Stimulated activated CD4-positive, alpha-beta T cell treated with anti-CD3 and anti-CD28 coated beads, Interleukin-1b, Interleukin-23, amount 100 ng/mL, for 24 hours (primary cell): ENCODE data around the gene DOCK10.
"Not testable (repeated sequence)": the region's sequence is repeated elsewhere in the genome, so short reads cannot be mapped to it uniquely, and the experiment has no call there.

Experiments used
- DNase-seq, 4 experiments: peaks; one replicate each; pipeline ENCODE4 v3.0.0-alpha.2; 2020; ENCODE audit warnings: low read depth in 4 of 4, low spot score in 1 of 4

DOCK10 gene

DNA sequence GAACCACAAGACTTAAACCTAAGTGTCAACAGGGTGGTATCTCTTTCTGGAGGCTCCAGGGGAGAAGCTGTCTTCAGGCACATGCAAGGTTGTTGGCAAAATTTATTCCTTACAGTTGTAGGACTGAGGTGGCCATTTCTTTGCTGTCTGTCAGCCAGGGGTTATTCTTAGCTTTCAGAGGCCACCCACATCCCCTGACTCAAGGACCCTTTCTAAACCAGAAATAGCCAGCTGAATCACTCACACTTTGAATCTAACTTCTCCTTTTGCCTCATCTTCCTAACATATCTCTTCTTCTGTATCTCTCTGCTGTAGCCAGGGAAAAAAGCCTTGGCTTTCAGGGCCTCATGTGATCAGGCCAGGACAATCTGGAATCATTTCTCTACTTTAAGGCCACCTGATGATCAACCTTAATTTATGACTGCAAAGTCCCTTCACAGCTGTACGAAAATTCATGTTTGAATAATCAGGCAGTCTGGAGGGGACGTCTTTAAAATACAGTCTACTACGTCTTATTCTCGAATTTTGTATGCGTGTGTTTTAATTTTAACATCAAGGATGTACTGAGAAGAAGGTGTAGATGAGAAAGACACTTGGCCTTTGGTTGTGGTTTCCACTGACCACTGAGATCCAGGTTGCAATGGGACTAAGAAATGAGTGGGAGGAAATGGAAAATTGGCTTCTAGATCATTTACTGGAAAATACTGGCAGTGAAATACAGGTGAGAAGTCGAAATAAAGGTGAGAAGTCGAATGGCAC lies 90.4 kb downstream of the DOCK10 start:
- DNase-seq, result no peak

DNA sequence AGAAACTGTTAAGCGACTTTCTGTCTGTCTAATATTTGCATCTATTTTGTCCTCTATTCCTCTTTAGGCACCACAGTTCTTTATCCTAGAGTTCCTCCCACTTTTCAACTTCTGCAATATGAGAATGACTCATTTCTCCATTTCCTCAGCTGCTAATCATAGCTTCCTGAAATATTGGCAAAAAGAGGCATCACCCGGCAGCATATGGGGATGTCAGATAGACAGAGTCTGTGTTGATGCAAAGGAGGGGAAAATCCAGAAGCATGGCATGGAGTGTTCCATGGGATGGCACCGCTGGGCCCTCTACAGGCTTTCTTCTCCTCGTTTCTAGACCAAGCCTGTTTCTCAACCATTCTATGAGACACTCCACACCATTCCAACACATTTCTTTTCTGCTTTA lies 93.4 kb downstream of the DOCK10 start:
- no peak for DNase-seq

GRCh38 chr2:224948005-224948404 lies 94.3 kb downstream of the DOCK10 start:
- no peak for DNase-seq

- DNase-seq, result no peak
Observed at GRCh38 chr2:224947566-224947965, 94.7 kb downstream of the DOCK10 start.

GRCh38 chr2:224946895-224947294 lies 95.4 kb downstream of the DOCK10 start:
- no peak for DNase-seq

DNA sequence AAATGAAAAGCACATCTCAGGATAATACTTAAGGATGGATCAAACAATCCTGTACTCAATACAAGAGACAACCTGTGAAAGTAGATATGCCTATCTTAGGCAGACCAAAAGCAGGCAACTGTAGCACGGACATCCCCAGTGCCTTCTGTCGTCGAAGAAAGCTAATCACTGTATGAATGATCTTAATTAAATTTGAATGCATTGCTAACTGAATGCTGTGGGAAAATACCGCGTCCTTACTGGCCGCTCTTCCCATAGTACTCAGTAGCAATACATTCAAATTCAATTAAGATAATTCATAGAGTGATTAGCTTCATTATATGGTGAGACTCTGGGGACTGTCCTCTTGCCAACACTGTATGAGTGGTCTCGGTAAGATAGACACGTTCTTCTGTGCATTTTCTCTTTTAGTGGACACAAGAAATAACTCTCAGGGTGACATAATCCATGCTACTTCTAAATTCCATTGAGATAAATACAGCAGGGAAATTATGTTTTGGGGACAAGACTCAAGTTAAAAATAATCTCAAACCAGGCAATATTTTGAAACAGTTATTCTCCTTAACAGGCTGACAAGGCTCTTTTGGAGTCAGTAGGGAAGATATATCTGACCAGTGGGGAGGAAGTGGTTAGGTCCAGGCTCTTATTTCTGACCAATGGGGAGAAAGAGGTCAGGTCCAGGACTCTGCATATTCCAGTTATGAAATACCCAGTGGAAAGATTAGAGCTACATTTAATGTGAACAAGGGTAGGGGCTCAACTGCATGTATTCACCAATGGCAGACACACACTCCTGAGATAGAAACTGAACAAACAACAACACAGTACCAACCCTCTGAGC lies 97.3 kb downstream of the DOCK10 start:
- no peak for DNase-seq

- not testable (repeated sequence) for DNase-seq
Observed at GRCh38 chr2:224943601-224944041, 98.6 kb downstream of the DOCK10 start.

GRCh38 chr2:224941960-224942359 lies 100.3 kb downstream of the DOCK10 start:
- DNase-seq, result no peak

GRCh38 chr2:224940618-224941017 lies 101.7 kb downstream of the DOCK10 start:
- no peak for DNase-seq

DNA sequence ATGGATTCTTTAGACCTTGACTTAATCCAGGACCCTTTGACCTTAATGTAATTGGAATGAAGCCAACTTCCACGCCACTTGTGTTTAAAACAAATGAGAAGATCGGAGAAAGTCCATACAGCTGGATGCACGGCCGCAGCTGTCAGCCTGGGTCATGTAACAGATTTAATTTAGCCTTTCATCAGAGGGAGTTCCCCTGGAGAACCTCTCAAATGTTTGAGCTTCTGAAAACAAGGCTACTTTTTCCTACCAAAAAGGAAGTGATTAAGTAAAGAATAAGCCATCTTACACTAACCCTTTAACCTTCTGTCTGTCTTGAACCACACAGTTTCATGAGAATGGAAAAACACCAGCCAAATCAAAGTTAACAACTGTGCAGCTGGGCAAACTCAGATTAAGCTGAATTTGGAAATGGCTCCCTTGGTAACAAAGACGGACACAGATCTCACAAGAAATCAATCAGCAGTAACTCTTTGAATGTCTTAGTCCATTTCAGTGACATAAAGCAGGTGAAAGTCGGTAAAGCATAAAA lies 103.6 kb downstream of the DOCK10 start:
- no peak for DNase-seq

DNA sequence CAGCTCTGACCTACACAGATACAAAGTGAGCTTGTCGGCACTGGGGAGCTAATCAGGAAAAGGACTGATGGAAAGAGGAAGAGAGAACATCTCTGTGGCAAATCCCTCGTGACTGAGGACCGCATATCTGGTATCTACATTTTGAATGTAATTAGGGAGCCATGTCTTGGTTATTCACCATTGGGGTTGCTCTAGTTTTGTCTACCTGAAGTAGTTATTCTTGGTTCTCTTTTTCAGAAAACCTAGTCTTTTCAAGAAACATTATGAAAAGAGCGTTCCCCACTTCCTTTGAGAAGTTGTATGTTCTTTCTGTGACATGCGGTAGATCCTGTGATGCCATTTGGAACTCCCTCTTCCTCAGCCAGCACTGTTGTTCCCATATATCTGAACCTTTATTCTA lies 104.4 kb downstream of the DOCK10 start:
- no peak for DNase-seq

DNA sequence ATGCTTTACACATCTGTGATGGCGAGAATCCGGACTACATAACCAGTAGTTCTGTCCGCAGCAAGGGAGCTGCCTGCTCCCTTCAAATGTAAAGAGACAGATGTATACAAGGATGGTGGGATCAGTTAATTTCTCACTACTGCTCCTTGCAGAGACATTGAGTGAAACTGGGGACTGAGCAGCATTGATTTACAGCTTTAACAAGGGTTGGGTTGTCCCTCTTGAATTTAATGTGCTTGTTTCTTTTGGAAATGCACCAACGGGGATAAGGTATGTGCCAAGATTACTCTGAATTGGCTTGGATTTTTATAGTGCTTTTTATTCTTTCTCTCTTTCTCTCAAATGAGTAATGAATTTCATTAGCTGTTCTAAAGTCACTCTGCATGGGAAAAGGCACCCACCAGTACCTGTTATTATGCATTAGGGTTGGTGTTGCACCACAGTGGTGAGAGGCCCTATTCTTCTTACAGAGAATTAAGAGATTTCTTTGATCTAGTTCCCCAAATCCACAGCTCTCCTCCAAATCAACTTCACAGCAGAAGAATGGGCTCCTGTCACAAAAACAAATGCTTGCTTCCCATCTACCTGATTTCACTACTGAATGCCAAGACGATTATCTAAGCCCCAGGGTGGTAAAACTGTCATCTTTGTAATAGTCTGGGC lies 107.6 kb downstream of the DOCK10 start:
- no peak for DNase-seq

DNA sequence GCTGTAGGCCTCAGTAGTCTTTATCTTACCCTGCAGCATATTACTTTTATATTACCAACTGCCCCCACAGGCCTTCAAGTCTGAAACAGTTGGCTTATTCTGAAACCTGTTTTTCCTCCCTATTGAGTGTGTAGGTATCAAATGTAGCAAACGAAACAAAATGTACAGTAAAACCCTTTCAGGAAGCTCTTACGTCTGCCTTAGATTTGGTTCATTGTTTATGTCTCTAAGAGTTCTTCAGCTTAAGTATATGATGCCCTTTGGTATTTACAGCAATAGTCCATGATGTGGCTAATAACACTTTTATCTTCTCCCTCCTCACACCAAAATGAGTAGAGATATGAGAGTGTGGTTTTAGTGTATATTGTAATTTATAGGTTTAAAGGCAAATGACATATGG lies 108.8 kb downstream of the DOCK10 start:
- DNase-seq, result no peak

DNA sequence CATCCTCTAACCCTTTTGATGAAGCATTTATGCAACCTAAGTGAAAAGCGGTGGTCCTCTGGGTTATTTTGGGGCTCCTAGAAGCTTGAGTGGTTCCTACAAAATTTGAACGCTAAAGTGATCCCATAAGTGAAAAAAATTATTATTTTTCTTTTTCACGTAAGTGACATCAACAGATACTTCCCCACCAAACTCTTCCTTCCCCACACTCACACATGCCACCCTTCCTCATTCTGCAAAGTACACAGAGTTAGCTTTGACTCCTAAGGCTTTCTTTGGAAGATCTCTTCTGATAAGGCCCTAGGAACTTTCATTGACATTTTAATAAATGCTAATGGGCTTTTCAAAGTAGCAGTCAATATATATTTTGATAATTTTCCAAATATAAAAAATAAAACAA lies 109.7 kb downstream of the DOCK10 start:
- no peak for DNase-seq

GRCh38 chr2:224931956-224932355 lies 110.3 kb downstream of the DOCK10 start:
- no peak for DNase-seq

- no peak for DNase-seq
Observed at GRCh38 chr2:224930990-224931389, 111.3 kb downstream of the DOCK10 start.

- DNase-seq, result no peak
Observed at GRCh38 chr2:224930124-224930523, 112.1 kb downstream of the DOCK10 start.

- DNase-seq, result no peak
Observed at GRCh38 chr2:224929512-224929911, 112.8 kb downstream of the DOCK10 start.

DNA sequence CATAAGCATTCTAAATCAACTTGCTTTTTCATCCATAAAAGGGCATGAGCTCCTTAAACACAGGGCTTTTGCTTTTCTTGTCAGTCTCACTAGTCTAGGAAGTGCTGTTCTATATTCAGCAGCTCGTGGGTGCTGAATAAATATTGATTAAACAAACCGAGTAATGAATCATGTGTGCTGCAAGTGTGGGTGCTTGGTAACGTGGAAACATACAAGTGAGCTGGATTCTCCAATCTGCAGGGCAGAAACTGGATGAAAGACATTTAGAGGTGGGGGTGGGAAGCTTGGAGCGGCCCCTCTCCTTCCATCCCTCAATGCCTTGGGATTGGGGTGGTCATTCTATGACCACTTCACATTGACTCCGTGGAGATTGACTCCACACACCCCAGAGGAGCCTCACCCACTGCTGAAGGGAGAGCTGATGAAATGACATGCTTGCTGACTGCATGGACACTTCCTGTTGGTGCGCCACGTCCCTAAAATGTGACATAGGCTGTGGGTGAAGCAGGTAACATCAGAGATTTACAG lies 114.6 kb downstream of the DOCK10 start:
- DNase-seq, result peak in 1 of 4 experiments; percentile 38

DNA sequence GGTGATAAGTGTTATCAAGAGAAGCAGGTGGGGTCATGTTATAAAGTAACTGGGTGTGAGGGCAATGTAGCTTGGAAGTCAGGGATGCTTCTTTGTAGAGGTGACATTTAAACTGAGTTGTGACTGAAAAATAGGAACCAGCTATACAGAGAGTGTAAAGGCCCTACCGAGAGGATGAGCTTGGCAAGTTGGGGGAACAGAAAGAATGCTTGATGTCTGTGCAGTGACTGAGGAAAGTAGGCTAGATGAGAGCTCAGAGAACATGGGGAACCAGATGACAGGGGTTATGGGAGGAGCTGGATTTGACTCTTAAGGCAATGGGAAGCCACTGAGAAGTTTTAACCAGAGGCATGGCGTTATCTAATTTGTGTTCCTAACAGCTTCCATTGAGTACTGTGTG lies 115.3 kb downstream of the DOCK10 start:
- DNase-seq, result no peak

DNA sequence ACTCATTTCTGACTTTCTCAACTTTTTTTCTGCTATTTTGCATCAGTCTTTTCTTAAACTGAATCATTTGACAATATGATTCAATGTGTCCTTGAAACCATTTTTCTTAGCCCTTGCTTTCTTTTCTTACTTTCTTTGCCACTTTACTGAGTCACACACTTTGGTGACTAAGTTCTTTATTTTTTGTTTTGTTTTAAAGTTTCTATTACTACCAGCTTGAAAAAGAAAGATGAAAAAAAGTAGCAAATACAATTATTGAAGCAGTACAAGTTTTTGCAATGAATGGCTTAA lies 116.5 kb downstream of the DOCK10 start:
- DNase-seq, result no peak
